Ascending aorta (tissue), 2 donors: ENCODE measurements around the gene FAXC. TPM values are rescaled to one million over a fixed set of nuclear protein-coding genes. Genes with fewer than 3 reads are reported as not detected.

Experiments
- DNase-seq, 2 donors: peaks; one replicate each; pipeline ENCODE4 v3.0.0-alpha.2; 2019; ENCODE audit warnings: low spot score in 2 of 2
- H3K27ac ChIP-seq, 2 donors: fragments of 200-600 bp; sonication (generic); one replicate each; pipeline ENCODE4 v1.5.1; 2016 to 2017; ENCODE audit warnings: mild to moderate bottlenecking in 1 of 2
- H3K27me3 ChIP-seq: fragments of 200-600 bp; sonication (generic); one replicate; pipeline ENCODE4 v1.5.1; 2017
- H3K36me3 ChIP-seq, 2 donors: fragments of 200-600 bp; sonication (generic); one replicate each; pipeline ENCODE4 v1.5.1; 2016
- H3K4me1 ChIP-seq, 2 donors: fragments of 200-600 bp; sonication (generic); one replicate each; pipeline ENCODE4 v1.5.1; 2016 to 2017; ENCODE audit warnings: mild to moderate bottlenecking in 1 of 2
- H3K4me3 ChIP-seq, 2 donors: fragments of 200-600 bp; sonication (generic); one replicate each; pipeline ENCODE4 v1.5.1; 2016 to 2017; ENCODE audit warnings: mild to moderate bottlenecking in 1 of 2
- H3K9me3 ChIP-seq, 2 donors: fragments of 200-600 bp; sonication (generic); one replicate each; pipeline ENCODE4 v1.5.1; 2016
- intact Hi-C: fragments of 100-400 bp; cut with DNase I; formaldehyde crosslinking; loops from one replicate; pipeline ENCODE4 v1.15.1; 2023
- total RNA-seq: library from RNA; depleted of rRNA; stranded (reverse); fragments of >200 nt; gene quantifications from one replicate; pipeline ENCODE4 v1.1.0, GENCODE V29; 2016
- TF ChIP-seq, protein P1 (sequence below), 3 experiments: fragments of 200-600 bp in 2 of 3; fragments of 450-650 bp in 1 of 3; sonication (generic) in 2 of 3; IDR thresholded peaks; one replicate each; pipeline ENCODE4 v1.5.1; 2016 to 2019; ENCODE audit warnings: antibody characterized with exemption in 3 of 3, mild to moderate bottlenecking in 1 of 3, moderate library complexity in 1 of 3

The FAXC gene
- total RNA-seq, 1 donor from 2014 or later: not detected

DNA sequence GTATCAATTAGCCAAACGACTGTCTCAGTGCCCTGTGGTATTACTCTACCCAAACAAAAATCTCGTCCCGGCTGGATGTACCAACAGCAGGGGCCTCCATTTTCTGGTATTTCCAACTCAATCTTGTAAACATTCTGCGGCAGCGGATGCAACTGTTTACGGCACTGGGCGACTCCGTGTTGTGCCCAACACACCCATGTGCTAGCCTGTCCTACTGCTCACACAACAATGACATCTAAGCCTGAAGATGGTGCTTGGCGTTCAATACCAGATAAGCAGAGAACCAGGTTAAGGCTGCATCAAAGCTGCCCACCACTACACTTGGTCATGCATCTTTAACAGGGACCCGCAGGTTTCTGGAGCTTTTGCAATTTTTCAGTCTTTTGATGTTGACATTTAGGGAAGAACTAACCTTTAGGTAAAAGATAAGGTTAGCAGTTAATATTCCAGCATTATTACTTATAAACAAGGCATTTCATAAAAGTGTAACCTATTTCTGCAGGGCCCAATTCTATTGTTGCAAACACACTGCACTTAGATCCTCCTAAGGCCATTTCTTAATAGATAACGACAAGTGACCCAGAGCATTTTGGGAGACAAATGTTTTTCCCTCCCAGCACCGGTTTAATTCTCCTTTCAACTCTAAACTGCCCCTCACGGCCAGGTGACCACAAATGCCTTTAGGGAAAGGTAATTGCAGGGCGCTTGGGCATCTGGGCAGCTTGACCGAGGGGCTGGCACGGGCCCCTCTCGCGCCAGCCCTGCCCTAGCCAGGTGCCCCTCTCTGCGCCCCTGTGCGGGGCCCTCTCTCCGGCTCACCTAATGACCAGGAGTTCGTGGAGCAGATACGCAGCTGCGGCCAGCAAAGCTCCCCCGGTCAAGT lies 945 bp downstream of the FAXC start:
- Histone ChIP-seq H3K4me3 (peak overlapping the region; percentile 75 to 77), H3K4me1 (peaks cover 0 to 4% of the 10 kb centered on the region in 2 donors), H3K36me3 (no peaks in the 10 kb centered on the region), H3K9me3 (no peaks in the 10 kb centered on the region), H3K27me3 (no peaks in the 10 kb centered on the region), H3K27ac (peak overlapping the region; percentile 9 to 54)
- intact Hi-C loops: no loop called here
- DNase-seq: no peak
- TF ChIP-seq, protein P1, sequence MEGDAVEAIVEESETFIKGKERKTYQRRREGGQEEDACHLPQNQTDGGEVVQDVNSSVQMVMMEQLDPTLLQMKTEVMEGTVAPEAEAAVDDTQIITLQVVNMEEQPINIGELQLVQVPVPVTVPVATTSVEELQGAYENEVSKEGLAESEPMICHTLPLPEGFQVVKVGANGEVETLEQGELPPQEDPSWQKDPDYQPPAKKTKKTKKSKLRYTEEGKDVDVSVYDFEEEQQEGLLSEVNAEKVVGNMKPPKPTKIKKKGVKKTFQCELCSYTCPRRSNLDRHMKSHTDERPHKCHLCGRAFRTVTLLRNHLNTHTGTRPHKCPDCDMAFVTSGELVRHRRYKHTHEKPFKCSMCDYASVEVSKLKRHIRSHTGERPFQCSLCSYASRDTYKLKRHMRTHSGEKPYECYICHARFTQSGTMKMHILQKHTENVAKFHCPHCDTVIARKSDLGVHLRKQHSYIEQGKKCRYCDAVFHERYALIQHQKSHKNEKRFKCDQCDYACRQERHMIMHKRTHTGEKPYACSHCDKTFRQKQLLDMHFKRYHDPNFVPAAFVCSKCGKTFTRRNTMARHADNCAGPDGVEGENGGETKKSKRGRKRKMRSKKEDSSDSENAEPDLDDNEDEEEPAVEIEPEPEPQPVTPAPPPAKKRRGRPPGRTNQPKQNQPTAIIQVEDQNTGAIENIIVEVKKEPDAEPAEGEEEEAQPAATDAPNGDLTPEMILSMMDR (IDR thresholded peaks at IDR 0.05): no peak

DNA sequence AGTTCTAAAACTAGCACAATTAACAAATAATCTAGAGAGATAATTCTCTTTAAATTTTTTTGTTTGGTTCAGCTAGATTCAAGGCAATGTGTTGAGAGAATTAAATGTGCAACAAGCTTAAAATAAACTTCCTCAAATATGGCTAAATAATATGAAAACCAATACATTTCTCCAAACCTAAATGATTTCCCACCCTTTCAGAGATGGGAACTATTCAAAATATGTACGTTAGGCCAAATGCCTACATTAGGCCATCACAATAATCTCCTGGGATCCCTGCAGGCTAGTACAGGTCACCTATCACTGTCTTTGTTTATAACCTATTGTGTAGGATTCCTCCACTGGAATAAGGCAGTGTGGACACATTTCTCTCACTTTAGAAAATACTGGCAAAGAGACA lies 1.7 kb downstream of the FAXC start:
- Histone ChIP-seq H3K9me3 (no peaks in the 10 kb centered on the region), H3K4me1 (peaks cover 0 to 4% of the 10 kb centered on the region in 2 donors), H3K27me3 (no peaks in the 10 kb centered on the region), H3K4me3 (no peak overlapping the region), H3K27ac (no peak overlapping the region), H3K36me3 (no peaks in the 10 kb centered on the region)
- intact Hi-C loops: no loop called here
- DNase-seq: no peak
- TF ChIP-seq, protein P1 (IDR thresholded peaks at IDR 0.05): no peak

DNA sequence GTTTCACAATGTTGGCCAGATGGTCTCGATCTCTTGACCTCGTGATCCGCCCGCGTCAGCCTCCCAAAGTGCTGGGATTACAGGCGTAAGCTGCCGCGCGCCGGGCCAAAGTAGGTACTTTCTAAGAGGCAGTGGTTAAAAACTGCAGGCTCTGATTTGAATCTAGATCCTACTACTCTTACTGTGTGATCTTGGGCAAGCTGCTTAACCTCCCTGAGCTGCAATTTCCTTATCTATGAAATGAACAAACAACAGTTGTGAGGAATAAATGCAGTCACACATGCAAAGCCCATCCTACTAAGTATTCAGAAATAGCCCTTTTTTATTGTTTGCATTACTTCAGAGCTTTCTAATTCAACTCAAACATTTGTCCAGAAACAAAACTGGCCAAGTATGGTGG lies 2.9 kb downstream of the FAXC start:
- no peaks in the 10 kb centered on the region for H3K27me3 ChIP-seq
- DNase-seq: no peak
- H3K4me1 ChIP-seq: peaks cover 0 to 4% of the 10 kb centered on the region in 2 donors
- TF ChIP-seq, protein P1 (IDR thresholded peaks at IDR 0.05): no peak
- H3K36me3 ChIP-seq: no peaks in the 10 kb centered on the region
- no peaks in the 10 kb centered on the region for H3K9me3 ChIP-seq
- intact Hi-C loops: no loop called here
- no peak overlapping the region for H3K4me3 ChIP-seq
- H3K27ac ChIP-seq: no peak overlapping the region

DNA sequence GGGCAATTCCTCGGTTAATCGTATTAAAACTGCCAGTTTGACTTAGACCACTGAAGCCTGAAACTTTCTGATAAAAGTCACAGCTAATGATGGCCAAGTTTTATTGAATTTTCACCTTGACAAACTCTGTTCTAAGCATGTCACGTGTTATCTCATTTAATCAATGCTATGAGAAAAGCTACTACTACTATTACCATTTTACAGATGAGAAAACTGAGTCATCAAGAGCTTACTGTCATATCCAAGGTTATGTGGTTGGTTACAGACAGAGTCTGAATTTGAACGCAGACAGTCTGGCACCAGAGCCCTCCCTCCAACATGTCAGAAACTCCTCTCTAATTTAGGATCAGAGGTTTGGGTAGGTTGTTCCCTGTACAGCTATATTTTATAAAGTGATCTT lies 4.3 kb downstream of the FAXC start:
- TF ChIP-seq, protein P1 (IDR thresholded peaks at IDR 0.05): no peak
- Histone ChIP-seq H3K4me3 (no peak overlapping the region), H3K4me1 (peaks cover 0 to 4% of the 10 kb centered on the region in 2 donors), H3K36me3 (no peaks in the 10 kb centered on the region), H3K27me3 (no peaks in the 10 kb centered on the region), H3K9me3 (no peaks in the 10 kb centered on the region), H3K27ac (no peak overlapping the region)
- no peak for DNase-seq
- intact Hi-C loops: no loop called here

DNA sequence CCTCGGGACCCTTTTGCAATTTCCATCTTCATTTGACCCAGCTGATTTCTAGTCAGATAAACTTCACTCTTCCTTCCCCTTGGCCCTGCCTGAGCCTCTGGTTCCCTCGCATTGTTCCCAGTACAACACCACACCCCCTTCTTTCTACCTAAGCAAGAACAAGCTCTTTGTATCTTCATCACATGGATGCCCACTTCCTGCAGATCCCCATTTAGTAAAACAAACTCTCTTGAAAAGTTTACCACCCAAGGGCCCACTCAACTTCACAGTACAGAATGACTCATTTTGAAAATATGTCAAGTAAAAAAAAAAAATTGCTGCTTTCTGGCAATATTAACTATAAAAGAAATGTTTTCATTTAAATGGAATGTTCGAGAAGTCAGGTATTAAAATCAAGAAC lies 5.2 kb downstream of the FAXC start:
- DNase-seq: no peak
- intact Hi-C loops: no loop called here

More for the DNA sequence above, 5.2 kb downstream of the FAXC start:
- H3K9me3 ChIP-seq: no peaks in the 10 kb centered on the region
- no peak overlapping the region for H3K27ac ChIP-seq
- no peak overlapping the region for H3K4me3 ChIP-seq
- H3K36me3 ChIP-seq: no peaks in the 10 kb centered on the region
- H3K27me3 ChIP-seq: no peaks in the 10 kb centered on the region
- TF ChIP-seq, protein P1 (IDR thresholded peaks at IDR 0.05): no peak
- H3K4me1 ChIP-seq: no peaks in the 10 kb centered on the region
